Left forelimb (tissue), 1 donor: ENCODE data around the gene PHRF1.
"Not testable (repeated sequence)": the region's sequence is repeated elsewhere in the genome, so short reads cannot be mapped to it uniquely, and the experiment has no call there.

Experiments used
- DNase-seq: peaks from one replicate; pipeline ENCODE4 v3.0.0-alpha.2; 2018; ENCODE audit warnings: low spot score

The PHRF1 gene

DNA sequence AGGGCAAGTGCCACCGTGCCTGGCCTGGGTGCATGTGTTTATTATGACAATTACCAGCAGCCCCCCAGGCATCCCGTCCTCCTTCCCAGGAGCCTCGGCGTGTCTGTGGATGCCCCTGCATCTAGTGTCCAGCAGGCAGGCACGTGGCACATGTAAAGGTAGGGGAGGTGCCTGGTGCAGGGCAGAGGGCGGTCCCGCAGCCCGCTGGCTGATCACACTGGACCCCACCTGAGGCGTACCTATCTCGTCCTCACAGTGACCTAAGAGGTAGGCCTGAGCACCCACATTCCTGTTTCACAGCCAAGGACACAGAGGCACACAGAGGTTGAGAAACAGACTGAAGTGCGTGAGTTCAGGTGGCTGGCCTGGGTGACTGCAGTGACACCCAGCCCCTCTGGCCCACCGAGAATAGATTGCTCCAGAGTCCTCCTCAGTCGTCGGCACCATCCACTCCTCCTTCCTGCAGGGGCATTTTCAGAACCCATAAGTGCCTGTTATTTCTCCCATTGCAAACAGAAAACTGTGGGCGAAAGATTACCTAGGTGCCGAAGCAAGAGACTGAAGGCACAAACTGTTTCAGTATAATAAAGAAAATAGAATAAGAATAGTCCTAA is 3.0 kb upstream of the PHRF1 start:
- DNase-seq: no peak

DNA sequence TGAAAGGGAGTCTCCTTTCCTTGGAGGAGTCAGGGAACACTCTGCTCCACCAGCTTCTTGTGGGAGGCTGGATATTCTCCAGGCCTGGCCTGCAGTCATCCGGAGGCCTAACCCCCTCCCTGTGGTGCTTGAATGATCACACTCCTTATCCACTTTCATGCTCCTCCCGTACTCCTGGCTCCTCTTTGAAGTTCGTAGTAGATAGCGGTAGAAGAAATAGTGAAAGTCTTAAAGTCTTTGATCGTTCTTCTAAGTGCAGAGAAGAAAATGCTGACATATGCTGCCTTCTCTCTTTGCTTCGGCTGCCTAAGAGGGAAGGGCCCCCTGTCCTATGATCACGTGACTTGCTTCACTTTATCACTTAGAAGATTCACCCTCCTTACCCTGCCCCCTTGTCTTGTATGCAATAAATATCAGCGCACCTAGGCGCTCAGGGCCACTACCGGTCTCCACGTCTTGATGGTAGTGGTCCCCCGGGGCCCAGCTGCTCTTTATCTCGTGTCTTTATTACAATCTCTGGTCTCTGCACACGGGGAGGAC is 2.2 kb upstream of the PHRF1 start:
- not testable (repeated sequence) for DNase-seq

DNA sequence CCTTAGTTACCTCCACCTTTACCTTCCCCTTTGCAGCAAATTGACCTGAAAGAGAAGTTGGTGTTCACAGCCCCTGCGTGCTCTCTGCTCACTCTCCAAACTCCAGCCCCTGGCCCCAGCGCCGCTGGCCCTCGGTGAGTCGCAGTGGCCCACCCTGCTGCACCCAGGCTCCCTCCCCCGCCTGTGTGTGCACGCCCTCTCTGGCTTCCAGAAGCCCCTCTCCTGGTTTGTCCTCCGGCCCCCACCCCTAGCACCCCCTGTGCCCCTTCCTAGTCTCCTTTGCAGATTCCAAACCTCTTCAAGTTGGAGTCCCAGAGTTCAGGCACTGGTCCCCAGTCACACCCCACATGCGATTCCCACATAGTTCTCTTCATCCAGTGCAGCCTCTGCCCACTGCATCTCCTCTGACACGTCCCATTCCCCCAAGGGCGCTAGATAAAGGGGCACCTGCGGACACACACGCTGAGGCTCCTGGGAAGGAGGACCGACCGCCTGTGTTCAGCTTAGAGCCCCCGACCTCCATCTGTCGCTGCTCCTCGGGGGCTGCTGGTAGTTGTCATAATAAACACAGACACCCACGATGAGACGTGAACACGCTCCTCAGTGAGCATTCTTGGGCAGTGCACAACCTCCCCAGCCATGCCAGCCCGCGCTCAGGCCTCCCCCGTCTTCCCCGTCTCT is 1.5 kb upstream of the PHRF1 start:
- no peak for DNase-seq

DNA sequence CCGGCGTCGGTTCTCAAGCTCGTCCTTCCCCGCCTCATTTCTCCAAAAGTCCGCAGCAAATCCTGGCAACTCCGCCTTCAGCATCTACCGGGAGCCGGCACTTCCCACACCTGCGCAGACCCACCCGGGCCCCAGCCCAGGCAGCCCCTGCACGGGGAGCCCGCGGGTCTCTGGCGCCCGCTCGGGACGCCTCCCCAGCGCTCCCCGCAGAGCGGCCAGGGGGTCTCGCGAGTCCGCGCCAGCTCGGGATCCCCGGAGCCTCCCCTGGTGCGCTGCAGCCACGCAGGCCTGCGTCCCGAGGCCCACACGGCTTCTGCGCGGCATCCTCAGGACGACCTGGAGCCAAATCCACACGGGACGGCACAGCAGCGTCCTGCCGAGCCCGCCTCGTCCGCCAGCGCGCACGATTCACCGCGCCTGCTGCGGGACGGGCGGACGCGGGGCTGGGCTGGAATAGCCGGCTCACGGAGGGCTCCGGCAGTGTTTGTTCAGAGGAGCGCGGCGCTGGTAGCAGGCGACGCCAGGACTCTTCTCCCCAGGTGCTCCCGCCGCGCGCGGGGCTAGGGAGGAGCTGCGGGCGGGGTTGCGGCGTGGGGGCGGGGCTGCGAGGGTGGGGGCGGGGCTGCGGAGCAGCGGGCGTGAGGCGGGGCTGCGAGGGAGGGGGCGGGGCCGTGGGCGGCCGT is 816 bp upstream of the PHRF1 start:
- no peak for DNase-seq

DNA sequence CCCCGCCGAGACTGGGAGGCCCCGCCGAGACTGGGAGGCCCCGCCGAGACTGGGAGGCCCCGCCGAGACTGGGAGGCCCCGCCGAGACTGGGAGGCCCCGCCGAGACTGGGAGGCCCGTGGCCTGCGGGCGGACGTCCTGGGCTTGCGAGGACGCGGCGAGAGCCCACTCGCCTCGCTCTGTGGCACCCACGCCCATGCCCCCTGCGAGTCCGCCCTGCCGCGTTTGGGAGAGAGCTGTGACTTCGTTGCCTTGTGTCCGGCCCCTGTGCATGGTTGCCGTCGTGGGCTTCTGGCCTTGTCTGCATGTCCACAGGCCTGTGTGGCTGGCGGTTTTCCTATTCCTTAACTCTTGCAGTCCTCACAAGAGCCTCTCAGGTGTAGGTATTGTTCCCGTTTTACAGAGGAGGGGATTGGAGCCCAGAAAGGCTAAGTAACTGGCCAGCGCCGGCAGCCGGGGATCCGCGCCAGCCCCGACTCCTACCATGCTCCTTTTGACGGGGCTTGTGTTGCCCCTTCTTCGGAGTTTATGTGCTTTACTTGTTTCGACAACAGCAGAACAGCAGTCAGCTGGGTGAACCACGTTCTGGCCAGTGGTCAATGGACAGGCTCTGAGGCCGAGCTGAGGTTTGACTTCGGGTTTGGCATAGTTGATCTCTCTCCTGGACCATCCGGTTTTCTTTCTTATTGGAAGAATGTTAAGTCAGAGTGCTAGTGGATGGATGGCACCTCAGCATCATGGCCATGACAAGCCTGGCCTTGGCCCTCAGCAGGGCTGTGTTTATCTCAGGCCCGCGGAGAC is 741 bp downstream of the PHRF1 start:
- DNase-seq: no peak

DNA sequence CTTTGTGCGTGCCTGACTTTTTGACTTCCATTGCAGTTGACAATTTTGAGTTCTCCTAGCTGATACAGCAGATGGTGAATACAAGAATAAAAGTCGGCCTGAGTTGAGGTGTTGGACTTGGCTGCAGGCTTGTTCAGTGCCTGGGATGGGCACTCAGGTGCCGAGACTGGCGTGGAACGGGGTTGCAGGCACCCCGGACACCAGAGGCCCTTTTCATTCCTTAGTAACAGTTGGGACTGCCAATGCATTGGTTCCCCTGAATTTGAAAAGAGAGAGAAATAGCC is 1.3 kb downstream of the PHRF1 start:
- no peak for DNase-seq

DNA sequence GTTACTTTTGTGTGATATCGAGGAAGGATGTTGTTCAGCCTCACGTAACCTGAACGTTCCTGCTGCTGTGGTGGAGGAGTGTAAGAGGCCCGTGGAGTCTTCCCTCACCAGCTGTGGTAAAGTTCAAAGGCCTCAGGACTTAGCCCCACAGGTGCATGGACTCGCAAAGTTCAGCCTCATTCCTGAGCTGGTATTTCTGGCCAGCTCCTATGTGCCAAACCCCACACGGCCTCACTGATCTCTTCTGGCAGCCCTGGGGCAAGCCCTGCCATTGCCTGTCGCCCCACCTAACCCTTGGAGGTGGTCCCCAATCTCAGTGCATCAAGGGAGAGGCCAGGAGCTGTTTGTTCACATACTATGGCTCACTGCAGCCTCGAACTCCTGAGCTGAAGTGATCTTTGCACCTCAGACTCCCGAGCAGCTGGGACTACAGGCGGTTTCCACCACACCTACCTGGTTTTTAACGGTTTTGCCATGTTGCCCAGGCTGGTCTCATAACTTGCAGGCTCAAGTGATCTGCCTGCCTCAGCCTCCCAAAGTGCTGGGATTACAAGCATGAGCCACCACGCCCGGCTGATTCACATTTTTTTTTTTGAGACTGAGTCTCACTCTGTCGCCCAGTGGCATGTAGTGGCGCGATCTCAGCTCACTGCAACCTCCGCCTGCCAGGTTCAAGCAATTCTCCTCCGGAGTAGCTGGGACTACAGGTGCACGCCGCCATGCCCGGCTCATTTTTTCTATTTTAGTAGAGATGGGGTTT is 2.2 kb downstream of the PHRF1 start:
- DNase-seq: no peak

DNA sequence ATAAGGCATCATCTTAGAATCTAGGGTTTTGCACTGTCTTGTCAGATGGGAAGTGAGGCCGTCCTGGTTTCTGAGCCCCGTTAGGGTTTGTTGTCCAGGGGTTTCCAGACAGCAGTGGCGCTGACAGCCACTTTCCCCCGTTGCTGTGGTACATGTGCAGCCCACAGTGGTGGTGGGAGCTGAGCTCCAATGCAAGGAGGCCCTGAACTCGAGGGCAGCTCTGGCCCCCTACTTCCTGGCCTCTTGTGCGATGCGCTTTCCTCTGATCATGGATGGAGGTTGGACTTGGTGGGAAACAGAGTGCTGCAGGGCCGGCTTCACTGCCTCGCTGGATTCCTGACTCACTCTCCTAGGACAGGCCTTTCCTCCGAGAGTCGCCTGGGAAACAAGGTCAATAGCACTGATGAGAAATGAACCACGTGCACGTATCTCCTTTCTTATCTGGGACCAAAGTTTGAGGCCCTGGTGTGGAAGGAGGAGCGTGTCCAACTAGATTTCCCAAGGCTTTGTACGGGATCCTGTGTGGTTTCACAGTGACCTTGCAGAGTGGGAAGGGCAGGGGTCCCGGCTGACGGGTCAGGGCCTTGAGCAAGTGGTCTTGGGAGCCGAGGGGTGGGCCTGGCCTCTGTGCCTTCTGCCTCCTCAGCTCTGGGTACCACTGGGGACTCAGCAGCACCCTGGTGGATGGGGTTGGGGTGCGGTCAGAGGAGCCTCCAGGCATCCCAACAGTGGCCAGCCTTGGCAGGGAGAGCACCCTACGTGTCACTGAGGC is 3.7 kb downstream of the PHRF1 start:
- DNase-seq: no peak

DNA sequence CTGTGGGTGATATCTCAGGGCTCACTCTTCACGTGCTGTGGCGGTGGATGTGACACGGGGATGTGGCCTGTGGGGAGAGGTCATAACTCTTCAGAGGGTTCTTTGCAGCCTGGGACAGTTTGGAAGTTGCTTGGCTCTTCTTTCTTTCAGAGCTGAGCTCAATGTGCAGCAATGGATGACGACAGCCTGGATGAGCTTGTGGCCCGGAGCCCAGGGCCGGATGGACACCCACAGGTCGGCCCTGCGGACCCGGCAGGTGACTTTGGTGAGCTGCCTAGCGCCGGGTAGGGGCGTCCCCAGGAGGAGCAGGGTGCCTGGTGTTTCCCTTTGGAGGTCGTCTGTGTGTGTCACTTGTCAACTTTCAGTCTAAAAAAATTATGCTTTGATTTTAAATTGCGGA is 5.1 kb downstream of the PHRF1 start:
- no peak for DNase-seq

DNA sequence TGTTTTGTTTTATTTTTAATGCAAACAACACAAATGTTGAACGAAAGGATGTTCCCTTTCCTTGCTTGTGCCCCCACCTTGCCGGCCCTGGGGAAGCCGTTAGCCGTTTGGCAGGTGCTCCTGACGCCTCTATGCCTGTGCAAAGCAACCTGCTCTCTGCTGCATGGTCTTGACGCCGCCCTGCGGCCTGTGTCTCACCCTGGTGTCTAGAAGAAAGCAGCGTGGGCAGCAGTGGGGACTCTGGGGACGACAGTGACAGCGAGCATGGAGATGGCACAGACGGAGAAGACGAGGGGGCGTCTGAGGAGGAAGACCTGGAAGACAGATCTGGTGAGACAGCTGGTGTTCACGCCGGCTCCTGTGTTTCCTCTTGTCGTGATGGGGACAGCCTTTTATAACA is 5.5 kb downstream of the PHRF1 start:
- DNase-seq: no peak

DNA sequence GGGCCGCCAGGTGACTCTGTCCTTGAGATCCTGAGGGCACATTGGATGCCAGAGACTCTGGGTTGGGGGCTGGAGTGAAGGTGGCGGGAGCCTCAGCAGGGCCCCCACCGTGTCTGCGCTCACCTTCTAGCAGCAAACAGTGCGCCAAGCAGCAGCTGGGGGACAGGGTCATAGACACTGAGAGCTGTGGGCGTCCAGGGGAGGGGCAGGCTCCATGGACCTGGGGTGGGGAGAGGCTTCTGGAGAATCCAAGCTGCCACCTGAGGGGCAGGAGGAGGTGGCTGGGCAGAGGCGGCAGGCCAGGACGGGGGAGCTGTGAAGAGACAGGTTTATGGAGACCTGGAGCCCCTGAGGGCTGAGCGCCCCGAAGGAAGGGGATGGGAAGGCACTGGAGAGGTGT is 8.0 kb downstream of the PHRF1 start:
- DNase-seq: no peak

DNA sequence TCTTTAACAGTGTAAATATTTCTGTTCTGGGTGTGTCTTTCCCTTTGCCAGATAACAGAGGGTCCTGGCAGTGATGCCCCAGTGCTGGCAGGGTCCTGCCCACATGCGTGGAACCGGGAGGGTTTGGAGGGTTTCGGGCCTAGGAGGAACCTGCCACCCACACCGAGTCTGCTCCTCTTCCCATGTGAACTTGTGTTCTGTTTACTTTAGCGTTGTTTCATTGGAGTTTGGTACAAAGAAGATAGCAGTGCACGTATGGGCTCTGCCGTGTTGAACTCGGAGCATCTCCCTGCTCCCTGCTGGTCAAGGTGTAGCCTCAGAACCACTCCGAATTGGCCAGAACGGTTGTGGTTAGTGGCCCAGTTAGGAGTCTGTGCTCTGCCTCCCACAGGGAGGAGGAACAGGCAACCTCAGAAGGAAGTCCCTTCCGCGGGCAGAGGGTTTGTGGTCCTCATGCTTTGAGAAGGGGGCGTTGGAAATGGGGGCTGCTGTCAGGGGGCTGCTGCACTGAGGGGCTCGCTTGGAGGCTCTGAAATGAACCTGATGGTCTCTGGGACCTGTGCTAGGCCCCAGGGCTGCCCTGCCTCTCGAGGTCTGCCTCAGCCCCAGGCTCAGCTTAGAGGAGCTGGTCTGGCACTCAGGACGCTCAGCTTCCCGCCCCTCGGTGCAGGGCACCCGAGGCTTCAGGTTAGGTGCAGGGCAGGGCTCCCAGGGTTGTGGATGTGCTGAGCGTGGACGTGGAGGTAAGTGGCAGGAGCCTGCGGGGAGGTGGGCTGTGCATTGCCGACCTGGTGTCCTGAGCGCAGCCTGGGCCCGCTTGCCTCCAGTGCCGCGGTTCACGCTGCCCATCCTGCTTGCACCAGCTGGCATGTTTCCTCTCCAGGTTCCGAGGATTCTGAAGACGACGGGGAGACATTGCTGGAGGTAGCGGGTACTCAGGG is 10.4 kb downstream of the PHRF1 start:
- no peak for DNase-seq

DNA sequence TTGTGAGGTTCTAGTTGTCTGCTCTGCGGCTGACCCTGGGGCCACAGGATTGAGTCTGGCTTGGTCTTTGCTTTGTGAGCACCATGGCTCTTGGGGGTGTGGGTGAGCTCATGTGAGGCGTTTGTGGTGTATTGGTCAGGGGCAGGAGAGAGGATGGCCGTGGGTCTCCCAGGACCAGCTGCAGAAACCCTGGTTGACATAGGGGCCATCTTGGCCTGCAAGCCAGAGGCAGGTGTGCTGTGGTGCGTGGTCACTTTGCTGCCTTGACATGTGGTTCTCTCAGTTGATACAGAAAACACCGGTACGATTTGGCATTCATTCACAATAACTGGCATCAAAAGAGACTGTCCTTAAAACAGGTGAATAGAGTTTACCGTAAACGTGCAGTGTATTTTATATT is 11.3 kb downstream of the PHRF1 start:
- DNase-seq: no peak

DNA sequence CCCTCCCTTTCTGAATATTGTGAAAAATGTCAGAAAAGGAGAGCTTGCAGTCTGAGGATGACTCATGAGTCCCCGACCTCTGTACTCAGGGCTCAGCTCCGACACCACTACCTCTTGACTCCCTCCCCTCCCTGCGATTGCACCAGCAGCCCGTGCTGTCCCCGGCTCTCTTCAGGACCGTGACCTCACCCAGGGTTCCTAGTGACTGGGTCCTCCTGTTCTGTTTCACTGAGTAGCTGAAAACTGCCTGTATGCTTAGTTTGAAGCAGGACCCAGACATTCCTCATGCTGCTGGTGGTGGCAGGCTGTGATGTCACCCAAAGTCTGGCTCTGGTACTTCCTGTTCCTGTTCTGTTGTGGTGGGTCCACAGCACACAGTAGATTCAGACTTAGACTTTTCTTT is 11.7 kb downstream of the PHRF1 start:
- DNase-seq: no peak

DNA sequence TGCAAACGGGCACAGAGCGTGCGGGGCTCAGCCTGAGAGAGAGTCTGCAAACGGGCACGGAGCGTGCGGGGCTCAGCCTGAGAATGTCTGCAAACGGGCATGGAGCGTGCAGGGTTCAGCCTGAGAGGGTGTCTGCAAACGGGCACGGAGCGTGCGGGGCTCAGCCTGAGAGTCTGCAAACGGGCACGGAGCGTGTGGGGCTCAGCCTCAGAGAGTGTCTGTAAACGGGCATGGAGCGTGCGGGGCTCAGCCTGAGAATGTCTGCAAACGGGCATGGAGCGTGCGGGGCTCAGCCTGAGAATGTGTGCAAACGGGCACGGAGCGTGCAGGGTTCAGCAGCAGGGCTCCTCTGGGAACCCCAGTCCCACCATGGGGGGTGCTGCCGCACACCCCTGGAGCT is 13.5 kb downstream of the PHRF1 start:
- DNase-seq: no peak

DNA sequence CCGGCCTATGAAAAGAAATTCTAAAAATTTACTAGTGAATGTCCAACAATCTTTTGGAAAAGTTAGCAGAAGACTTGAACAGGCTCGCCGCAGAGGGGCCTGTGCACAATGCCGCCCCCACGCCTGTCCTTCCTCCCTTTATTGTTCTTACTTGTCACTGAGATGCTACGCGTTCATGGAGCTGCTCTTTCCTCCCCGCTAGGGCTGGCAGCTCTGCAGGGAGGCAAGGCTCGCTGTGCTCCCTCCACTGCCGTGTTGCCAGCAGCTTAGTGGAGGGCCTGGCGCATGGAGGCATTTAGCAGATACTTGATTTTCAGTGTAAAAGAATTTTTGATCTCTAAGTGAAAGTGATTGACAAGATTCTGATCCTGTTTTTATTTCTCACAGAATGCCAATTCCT is 14.7 kb downstream of the PHRF1 start:
- no peak for DNase-seq

DNA sequence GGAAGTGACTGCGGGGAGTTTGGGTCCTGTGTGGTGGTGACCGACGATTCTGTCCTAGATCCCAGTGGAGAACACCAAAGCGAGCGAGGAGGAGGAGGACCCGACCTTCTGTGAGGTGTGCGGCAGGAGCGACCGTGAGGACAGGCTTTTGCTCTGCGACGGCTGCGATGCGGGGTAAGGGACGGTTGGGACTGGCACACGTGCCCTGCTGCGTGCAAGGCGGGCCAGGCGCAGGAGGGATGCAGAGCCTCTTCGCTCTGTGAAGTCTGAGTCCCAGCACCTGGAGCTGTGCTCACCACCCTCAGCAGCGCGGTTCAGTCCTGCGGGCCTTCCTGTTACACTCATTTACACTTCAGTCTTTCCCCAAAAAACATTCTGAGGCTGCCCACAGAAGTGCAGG is 16.2 kb downstream of the PHRF1 start:
- DNase-seq: no peak

DNA sequence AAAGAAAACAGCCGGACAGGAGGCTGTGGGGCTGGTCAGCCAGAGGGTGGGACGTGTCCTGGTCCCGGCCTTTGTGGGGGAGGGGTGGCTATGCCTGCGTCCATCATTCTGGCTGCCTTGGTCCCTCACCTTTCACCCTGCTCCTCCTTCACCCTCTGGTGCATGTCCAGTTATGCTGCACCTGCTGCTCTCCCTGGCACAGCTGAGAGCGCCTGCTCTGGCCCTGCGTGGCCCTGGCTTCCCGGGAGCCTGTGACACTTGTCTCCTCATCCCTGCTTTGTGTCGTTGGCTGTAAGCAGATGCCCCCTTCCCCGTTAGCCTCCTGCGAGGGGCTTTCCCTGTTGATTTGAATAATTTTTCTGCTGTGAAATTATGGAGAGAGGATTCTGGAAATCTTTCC is 16.6 kb downstream of the PHRF1 start:
- DNase-seq: no peak

DNA sequence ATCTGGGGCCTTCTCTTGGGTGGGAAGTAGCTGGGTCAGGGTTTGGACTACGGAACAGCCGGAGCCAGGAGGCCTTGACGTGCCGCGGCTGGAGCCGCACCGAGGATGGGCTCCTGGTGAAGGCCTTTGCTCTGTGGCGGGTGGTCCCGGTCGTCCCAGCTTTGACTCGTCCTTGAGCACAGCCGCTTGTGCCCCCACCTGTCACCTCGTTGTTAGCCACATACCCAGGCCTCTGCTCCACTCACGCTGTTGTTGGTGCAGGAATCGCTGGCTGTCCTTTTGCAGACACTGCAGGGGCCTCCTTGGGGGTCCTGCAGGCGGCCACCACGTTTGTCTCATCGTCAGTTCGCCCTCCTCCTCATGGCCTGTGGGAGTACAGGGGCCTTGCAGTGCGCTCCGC is 17.1 kb downstream of the PHRF1 start:
- no peak for DNase-seq

DNA sequence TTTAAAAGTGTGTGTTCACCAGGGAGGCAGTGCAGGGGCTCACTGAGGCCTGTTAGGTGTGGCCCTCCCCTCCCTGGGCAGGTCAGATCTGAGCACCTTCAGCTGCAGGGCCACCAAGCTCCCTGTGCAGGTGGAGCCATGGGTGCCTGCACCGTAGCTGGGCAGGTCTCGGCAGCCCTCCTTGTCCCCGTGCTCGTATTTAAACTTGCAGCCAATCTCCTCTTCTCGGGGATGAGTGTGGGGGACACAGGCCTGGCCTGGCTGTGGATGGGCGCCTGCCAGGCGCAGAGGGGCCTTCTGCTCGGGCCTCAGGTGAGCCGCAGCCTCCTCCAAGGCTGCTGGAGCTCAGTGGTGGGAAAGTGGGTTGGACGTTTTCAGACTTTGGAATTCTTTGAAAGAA is 19.1 kb downstream of the PHRF1 start:
- no peak for DNase-seq
